GM12801 (cell line): ENCODE data around the gene B3GALNT2.

Source experiments
- TF ChIP-seq, protein P1 (sequence below): IDR thresholded peaks from one replicate; pipeline ENCODE4 v1.5.1; 2011; ENCODE audit warnings: control low read depth; ENCODE audit not compliant: insufficient read length; ENCODE audit errors: extremely low read depth

Gene B3GALNT2

DNA sequence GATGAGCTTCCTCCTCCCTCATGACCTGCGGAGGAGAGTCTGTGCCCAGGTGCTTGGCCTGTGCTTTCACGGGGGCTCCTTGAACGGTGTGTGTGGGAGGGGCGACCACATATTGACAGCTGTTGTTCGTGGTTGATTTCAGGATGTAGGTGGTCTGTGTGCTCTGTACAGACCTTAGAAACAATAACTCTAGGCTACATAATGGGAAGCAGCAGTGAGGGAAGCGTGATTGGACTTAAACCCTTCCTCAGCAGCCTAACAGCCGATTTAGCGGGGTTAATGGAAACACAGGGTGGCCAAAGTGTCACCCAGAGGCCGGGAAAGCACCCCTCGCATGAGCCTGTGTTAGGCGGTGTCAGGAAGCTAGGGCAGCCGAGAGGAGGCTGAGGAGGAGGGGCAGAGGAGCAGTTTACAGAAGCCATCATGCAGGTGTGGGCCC lies 81.0 kb downstream of the B3GALNT2 start:
- TF ChIP-seq, protein P1, sequence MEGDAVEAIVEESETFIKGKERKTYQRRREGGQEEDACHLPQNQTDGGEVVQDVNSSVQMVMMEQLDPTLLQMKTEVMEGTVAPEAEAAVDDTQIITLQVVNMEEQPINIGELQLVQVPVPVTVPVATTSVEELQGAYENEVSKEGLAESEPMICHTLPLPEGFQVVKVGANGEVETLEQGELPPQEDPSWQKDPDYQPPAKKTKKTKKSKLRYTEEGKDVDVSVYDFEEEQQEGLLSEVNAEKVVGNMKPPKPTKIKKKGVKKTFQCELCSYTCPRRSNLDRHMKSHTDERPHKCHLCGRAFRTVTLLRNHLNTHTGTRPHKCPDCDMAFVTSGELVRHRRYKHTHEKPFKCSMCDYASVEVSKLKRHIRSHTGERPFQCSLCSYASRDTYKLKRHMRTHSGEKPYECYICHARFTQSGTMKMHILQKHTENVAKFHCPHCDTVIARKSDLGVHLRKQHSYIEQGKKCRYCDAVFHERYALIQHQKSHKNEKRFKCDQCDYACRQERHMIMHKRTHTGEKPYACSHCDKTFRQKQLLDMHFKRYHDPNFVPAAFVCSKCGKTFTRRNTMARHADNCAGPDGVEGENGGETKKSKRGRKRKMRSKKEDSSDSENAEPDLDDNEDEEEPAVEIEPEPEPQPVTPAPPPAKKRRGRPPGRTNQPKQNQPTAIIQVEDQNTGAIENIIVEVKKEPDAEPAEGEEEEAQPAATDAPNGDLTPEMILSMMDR = no peak

DNA sequence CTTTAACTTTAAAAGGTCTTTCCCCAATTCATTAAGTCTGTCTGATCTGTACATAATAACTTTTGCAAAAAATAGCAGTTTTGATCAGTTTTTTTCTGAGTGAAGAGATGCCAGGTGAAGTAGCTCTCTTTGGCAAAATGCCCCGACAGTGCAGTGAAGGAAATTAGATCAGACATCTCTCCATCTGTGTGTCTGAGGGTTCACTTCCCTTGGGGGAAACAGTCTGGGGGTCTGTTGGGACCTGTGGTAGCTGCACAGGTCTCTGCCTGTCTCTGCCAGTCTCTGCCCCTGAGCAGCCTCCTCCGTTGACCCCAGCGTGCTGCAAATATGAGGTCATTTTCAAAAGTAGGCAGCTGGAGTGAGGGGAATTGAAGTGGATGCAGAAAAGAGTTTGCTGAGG lies 82.5 kb downstream of the B3GALNT2 start:
- TF ChIP-seq, protein P1 = no peak

DNA sequence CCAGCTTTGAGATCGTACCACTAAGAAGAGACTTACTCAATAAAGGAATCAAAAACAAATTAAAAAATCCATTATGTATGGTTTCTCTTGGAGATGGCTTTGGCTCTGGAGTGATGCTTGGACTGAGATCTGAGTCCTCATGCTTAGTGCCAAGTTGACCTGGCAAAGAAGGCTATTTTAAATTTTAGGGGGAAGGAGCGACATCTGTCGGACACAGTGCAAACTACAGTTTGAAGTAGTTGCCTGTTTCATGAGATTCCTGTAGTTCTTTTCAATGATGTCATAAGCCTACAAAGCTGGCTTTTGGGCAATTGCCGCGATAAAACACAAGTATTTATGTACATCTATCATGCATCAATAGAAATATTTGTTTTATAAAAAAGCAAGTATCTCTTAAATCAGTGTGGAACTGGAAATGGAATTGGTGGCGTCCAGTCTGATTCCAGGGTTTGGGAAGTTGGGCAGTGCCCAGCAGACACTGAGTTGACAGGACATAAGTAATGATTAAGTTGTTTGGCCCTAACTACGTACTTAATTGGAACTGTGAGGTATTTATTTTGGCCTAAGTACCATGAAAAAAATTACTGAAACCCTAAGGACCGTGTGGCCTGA lies 87.1 kb downstream of the B3GALNT2 start:
- TF ChIP-seq, protein P1 = no peak

DNA sequence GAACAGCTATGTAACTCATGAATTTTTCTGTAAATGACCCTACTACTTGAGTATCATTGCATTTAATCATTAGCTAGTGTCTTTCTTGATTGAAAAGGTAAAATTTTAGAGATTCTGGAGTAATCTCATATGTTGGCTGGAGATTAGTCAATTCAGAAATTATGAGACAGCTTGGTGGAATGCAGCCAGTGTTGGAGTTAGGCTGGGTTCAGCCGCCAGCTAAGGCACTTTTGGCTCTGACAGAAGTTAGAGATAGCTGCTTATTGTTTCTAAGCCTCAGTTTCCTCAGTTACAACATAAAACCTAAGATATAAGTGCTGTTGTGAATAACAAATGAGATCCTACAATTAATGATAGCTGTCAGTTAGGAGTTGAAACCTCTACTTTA lies 87.6 kb downstream of the B3GALNT2 start:
- TF ChIP-seq, protein P1 = no peak

DNA sequence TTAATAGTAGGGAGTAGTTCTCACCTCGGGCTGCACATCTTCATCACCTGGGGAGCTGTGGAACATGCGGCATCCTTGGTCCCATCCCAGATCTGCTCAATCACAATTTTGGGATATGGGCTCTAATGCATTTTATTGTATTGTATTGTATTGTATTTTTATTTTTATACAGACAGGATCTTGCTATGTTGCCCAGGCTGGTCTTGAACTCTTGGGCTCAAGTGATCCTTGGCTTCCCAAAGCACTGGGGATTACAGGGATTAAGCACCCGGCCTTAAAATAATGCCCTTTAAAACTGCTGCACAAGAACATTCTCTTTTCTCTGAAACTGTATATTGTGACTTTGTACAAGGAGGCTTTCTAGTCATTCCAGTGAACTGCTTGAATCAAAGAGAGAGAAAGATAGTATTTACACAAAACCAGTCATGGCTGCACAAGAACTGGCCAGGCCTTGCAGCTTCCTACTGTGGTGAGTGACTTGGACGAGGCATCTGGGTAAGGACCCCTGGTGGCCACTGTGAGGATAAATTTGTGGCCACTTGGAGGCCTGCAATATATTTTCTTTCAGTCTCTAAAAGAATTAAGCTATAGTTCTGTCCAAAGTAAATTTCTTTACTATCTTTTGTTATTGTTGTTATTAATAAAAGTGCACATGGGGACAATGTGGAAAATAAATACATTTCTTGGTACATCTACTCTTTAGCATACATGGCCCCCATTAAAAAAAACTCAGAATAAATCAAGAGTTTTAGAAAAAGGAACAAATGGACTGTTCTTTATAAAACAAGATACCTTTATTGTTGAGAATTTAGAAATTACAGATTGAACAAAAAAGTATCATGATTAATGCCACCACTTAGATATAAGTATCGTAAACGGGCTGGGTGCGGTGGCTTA lies 89.0 kb downstream of the B3GALNT2 start:
- TF ChIP-seq, protein P1 = no peak

DNA sequence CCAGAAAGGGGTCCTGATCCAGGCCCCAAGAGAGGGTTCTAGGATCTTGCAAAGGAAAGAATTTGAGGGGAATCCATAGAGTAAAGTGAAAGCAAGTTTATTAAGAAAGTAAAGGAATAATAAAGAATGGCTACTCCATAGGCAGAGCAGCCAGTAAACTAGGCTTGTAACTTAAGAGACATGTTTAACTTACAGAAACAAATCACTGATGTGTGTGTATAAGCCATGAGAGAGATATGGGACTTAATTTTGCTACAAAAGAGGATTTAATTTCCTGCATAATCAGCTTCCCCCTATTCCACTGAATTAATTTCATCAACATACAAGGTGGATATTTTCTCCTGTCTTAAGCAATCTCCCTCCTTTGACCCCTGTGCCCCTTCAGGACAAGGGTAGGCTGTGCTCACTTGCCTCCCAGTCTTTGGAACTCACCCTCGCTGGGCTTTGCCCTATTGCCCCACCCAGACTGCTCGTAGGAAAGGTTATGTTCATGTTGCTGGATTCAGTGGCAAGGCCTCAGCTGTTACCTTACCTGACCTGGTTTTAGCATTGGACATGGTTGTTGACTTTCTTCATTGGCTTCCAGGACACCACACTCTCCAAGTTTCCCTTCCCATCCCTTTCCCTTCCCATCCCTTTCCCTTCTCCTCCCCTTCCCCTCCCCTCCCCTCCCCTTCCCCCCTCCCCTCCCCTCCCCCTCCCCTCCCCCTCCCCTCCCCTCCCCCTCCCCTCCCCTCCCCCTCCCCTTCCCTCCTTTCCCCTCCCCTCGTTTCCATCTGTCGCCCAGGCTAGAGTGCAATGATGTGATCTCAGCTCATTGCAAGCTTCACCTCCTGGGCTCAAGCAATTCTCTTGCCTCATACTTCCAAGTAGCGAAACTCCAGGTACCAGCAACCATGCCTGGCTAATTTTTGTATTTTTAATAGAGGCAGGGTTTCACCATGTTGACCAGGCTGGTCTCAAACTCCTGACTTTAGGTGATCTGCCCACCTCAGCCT lies 92.5 kb downstream of the B3GALNT2 start:
- TF ChIP-seq, protein P1 = no peak

DNA sequence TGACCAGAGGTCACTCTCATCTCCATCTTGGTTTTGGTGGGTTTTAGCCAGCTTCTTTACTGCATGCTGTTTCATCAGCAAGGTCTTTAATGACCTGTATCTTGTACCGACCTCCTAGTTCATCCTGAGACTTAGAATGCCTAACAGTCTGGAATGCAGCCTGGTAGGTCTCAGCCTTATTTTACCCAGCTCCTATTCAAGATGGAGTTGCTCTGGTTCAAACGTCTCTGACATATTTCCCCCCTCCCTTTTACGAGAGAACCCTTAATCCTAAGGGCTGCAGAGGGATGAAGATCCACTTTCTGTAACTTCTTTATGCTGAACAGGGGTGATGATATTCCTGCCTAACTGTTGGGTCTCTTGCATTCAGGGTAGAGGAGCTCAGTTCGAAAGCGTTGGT lies 93.8 kb downstream of the B3GALNT2 start:
- TF ChIP-seq, protein P1 = no peak
